HepG2 (cell line): Measurements from ENCODE around the gene GANC. TPM values are rescaled to one million over a fixed set of nuclear protein-coding genes. Genes with fewer than 3 reads are reported as not detected.

Source experiments
- FOXJ3 ChIP-seq: sonication (generic); formaldehyde crosslinking; IDR thresholded peaks from 2 replicates; pipeline ENCODE4 v1.4.0; 2020; ENCODE audit warnings: missing genetic modification reagents, mild to moderate bottlenecking, borderline replicate concordance
- HDAC1 ChIP-seq: sonication (generic); formaldehyde crosslinking; IDR thresholded peaks from 2 replicates; pipeline ENCODE4 v1.5.1; 2020; ENCODE audit warnings: mild to moderate bottlenecking, missing genetic modification reagents
- KMT2B ChIP-seq: IDR thresholded peaks from 2 replicates; pipeline ENCODE4 v1.6.1; 2016; ENCODE audit warnings: missing genetic modification reagents, missing compliant biosample characterization
- NFKB2 ChIP-seq: sonication (generic); formaldehyde crosslinking; IDR thresholded peaks from 2 replicates; pipeline ENCODE4 v1.4.0; 2020; ENCODE audit warnings: missing genetic modification reagents, borderline replicate concordance
- SIX4 ChIP-seq: sonication (generic); formaldehyde crosslinking; IDR thresholded peaks from 2 replicates; pipeline ENCODE4 v1.4.0; 2020; ENCODE audit warnings: missing genetic modification reagents
- SMAD9 ChIP-seq: sonication (generic); formaldehyde crosslinking; IDR thresholded peaks from 2 replicates; pipeline ENCODE4 v1.5.1; 2020; ENCODE audit warnings: mild to moderate bottlenecking, missing genetic modification reagents
- TCF7L2 ChIP-seq: IDR thresholded peaks from 2 replicates; pipeline ENCODE4 v1.6.1; 2011; ENCODE audit warnings: mild to moderate bottlenecking, low read depth, low read length, moderate library complexity
- ZFP37 ChIP-seq: sonication (generic); formaldehyde crosslinking; IDR thresholded peaks from 2 replicates; pipeline ENCODE4 v1.4.0; 2020; ENCODE audit warnings: missing genetic modification reagents, borderline replicate concordance
- ZNF546 ChIP-seq: sonication (generic); formaldehyde crosslinking; conservative IDR thresholded peaks from 2 replicates; pipeline ENCODE4 v1.8.1; 2023; ENCODE audit warnings: mild to moderate bottlenecking, missing genetic modification reagents
- polyA plus RNA-seq, 8 experiments: library from polyadenylated mRNA; depleted of rRNA in 3 of 8; stranded (reverse) in 7 of 8; unstranded in 1 of 8; fragments of >200 nt; fragmentation: Illumina TruSeq in 4 of 8; extraction: Trizol in 4 of 8; gene quantifications; 2 replicates each; pipeline versions ENCODE4 v1.2.1 to v1.2.3, GENCODE V29; 2011 to 2016; ENCODE audit warnings: low read depth in 4 of 8, missing spikeins in 1 of 8, mixed read lengths in 1 of 8; ENCODE audit not compliant: insufficient read depth in 1 of 8
- total RNA-seq, 5 experiments: library from RNA; depleted of rRNA; stranded (reverse); fragments of >200 nt; fragmentation: Illumina TruSeq; extraction: Trizol; gene quantifications; 2 replicates each; pipeline ENCODE4 v1.2.3, GENCODE V29; 2016; ENCODE audit warnings: low read depth in 1 of 5
- TF ChIP-seq, protein P1 (sequence below): sonication (generic); formaldehyde crosslinking; IDR thresholded peaks from 2 replicates; pipeline ENCODE4 v1.5.0; 2020; ENCODE audit warnings: missing genetic modification reagents, mild to moderate bottlenecking, borderline replicate concordance
- TF ChIP-seq, protein P2 (sequence below): sonication (generic); formaldehyde crosslinking; IDR thresholded peaks from 2 replicates; pipeline ENCODE4 v1.8.0; 2022; ENCODE audit warnings: mild to moderate bottlenecking, missing genetic modification reagents, moderate library complexity
- TF ChIP-seq, protein P3 (sequence below): sonication (generic); formaldehyde crosslinking; IDR thresholded peaks from one replicate; pipeline ENCODE4 v1.5.1; 2020; ENCODE audit warnings: mild to moderate bottlenecking, missing genetic modification reagents; ENCODE audit errors: not compliant biosample characterization
- TF ChIP-seq, protein P4 (sequence below): IDR thresholded peaks from 2 replicates; pipeline ENCODE4 v1.6.1; 2012; ENCODE audit warnings: low read depth, low read length, improper control_type of control experiment

GANC gene
- total and polyA plus RNA-seq, 2 of the 13 experiments (the other 11 are each of a cell fraction or from before 2014, with no cell fraction given): 17.0 to 21.0 TPM

DNA sequence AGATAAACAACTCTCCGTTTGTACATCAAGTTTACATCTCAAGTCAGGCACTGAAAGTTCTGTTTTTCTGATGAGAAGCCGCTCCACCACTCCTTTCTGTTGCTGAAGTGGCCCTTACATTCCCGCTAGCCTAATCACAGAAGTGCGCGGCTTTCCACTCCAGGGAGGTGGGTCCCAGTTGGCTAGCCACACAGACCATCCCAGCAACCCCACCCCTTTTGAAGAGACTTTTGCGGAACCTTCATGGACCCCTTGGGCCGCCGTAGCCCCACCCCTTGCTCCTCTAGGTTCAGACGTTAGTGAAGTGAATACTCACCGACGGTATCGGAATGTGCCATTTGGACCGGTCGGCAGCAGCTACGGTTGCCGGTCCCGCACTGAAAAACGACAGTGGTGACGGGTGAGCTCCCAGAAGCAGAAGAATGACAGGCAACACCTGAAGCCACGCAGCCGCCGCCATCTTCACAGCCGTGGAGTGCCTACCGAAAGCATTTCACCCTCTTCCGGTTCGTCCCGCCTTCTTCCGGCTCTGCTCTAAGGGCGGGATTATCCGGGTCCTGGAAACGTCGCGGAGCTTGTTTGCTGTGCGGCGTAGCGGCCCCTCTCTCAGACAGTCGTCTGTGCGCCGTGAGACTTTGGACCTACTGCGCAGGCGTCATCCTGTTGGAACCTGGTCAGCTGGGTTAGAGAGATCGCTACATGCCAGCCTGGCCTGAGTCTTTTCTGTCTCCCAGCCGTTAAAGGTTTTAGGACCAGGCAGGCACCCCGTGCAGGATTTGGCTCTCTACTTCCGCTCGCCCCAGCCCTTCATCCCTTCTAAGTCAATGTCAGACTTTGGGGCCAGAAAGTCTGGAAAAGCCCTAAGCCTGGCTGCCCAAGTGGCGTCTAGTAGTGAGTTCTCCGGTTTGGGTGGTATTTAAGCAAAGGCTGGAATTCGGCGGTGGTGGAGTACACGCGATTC, at the start of gene GANC, which contains the start of gene TMEM87A (continued):
- TF ChIP-seq, protein P1, sequence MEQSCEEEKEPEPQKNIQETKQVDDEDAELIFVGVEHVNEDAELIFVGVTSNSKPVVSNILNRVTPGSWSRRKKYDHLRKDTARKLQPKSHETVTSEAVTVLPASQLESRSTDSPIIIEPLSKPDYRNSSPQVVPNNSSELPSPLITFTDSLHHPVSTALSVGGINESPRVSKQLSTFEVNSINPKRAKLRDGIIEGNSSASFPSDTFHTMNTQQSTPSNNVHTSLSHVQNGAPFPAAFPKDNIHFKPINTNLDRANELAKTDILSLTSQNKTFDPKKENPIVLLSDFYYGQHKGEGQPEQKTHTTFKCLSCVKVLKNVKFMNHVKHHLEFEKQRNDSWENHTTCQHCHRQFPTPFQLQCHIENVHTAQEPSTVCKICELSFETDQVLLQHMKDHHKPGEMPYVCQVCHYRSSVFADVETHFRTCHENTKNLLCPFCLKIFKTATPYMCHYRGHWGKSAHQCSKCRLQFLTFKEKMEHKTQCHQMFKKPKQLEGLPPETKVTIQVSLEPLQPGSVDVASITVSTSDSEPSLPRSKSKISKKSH (CRISPR knock-in tag): peak; percentile 74; the same call in 1 of the 2 replicates
- TF ChIP-seq, protein P2, sequence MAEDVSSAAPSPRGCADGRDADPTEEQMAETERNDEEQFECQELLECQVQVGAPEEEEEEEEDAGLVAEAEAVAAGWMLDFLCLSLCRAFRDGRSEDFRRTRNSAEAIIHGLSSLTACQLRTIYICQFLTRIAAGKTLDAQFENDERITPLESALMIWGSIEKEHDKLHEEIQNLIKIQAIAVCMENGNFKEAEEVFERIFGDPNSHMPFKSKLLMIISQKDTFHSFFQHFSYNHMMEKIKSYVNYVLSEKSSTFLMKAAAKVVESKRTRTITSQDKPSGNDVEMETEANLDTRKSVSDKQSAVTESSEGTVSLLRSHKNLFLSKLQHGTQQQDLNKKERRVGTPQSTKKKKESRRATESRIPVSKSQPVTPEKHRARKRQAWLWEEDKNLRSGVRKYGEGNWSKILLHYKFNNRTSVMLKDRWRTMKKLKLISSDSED (CRISPR knock-in tag): no peak
- TF ChIP-seq FOXJ3 (CRISPR knock-in tag): 0 out of 2 replicates have a peak, but pooled peaks have one; percentile 23
- no peak for TF ChIP-seq TCF7L2
- TF ChIP-seq HDAC1: peak; percentile 75; the same call in 1 of the 2 replicates
- peak; percentile 94; the same call in 1 of the 2 replicates for TF ChIP-seq NFKB2 (CRISPR knock-in tag)
- TF ChIP-seq SMAD9: no peak
- TF ChIP-seq KMT2B (CRISPR knock-in tag): peak; percentile 89
- no peak; the same call in 1 of the 2 replicates for TF ChIP-seq SIX4
- TF ChIP-seq ZNF546 (CRISPR knock-in tag): no peak
- no peak; the same call in 1 of the 2 replicates for TF ChIP-seq ZFP37 (CRISPR knock-in tag)
- TF ChIP-seq, protein P3, sequence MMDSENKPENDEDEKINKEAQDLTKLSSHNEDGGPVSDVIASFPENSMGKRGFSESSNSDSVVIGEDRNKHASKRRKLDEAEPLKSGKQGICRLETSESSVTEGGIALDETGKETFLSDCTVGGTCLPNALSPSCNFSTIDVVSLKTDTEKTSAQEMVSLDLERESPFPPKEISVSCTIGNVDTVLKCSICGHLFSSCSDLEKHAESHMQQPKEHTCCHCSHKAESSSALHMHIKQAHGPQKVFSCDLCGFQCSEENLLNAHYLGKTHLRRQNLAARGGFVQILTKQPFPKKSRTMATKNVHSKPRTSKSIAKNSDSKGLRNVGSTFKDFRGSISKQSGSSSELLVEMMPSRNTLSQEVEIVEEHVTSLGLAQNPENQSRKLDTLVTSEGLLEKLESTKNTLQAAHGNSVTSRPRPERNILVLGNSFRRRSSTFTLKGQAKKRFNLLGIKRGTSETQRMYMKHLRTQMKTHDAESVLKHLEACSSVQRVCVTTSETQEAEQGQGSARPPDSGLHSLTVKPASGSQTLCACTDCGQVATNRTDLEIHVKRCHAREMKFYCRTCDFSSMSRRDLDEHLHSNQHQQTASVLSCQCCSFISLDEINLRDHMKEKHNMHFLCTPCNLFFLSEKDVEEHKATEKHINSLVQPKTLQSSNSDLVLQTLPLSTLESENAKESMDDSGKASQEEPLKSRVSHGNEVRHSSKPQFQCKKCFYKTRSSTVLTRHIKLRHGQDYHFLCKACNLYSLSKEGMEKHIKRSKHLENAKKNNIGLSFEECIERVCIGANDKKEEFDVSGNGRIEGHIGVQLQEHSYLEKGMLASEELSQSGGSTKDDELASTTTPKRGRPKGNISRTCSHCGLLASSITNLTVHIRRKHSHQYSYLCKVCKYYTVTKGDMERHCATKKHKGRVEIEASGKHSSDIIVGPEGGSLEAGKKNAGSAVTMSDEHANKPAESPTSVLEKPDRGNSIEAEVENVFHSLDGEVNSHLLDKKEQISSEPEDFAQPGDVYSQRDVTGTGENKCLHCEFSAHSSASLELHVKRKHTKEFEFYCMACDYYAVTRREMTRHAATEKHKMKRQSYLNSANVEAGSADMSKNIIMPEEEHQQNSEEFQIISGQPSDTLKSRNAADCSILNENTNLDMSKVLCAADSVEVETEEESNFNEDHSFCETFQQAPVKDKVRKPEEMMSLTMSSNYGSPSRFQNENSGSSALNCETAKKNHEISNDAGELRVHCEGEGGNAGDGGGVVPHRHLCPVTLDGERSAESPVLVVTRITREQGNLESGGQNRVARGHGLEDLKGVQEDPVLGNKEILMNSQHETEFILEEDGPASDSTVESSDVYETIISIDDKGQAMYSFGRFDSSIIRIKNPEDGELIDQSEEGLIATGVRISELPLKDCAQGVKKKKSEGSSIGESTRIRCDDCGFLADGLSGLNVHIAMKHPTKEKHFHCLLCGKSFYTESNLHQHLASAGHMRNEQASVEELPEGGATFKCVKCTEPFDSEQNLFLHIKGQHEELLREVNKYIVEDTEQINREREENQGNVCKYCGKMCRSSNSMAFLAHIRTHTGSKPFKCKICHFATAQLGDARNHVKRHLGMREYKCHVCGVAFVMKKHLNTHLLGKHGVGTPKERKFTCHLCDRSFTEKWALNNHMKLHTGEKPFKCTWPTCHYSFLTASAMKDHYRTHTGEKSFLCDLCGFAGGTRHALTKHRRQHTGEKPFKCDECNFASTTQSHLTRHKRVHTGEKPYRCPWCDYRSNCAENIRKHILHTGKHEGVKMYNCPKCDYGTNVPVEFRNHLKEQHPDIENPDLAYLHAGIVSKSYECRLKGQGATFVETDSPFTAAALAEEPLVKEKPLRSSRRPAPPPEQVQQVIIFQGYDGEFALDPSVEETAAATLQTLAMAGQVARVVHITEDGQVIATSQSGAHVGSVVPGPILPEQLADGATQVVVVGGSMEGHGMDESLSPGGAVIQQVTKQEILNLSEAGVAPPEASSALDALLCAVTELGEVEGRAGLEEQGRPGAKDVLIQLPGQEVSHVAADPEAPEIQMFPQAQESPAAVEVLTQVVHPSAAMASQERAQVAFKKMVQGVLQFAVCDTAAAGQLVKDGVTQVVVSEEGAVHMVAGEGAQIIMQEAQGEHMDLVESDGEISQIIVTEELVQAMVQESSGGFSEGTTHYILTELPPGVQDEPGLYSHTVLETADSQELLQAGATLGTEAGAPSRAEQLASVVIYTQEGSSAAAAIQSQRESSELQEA (CRISPR knock-in tag): peak; percentile 57
- TF ChIP-seq, protein P4, sequence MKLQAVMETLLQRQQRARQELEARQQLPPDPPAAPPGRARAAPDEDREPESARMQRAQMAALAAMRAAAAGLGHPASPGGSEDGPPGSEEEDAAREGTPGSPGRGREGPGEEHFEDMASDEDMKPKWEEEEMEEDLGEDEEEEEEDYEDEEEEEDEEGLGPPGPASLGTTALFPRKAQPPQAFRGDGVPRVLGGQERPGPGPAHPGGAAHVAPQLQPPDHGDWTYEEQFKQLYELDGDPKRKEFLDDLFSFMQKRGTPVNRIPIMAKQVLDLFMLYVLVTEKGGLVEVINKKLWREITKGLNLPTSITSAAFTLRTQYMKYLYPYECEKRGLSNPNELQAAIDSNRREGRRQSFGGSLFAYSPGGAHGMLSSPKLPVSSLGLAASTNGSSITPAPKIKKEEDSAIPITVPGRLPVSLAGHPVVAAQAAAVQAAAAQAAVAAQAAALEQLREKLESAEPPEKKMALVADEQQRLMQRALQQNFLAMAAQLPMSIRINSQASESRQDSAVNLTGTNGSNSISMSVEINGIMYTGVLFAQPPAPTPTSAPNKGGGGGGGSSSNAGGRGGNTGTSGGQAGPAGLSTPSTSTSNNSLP: 0 out of 2 replicates have a peak, but pooled peaks have one; percentile 20
